GM21381 (cell line): ENCODE measurements around the gene LYST.
"Not testable (repeated sequence)": the region's sequence is repeated elsewhere in the genome, so short reads cannot be mapped to it uniquely, and the experiment has no call there.

Experiments
- ATAC-seq: cut with Tn5 transposase; IDR thresholded peaks from one replicate; pipeline ENCODE4 v1.9.1; 2021; ENCODE audit warnings: mild to moderate bottlenecking, moderate library complexity; ENCODE audit not compliant: unreplicated experiment

Gene LYST

DNA sequence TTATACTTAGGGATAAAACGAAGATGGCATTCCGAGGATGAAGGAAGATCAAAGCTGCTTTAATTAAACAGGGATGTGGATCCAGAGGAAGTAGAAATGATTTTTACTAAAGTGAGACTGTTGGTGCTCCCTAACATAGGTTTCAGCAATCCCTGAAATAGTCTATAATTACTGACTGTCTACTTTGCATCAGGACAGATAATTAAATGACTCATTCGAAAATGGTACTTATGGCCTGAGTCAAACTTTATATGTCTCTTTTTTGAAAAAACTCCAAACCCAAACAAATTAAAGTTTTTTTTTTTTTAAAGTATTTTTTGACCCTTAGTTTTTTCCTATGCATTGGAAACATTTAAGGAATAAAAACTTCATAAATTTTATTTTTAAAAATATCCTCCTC lies 90.3 kb downstream of the LYST start:
- ATAC-seq, result no peak

DNA sequence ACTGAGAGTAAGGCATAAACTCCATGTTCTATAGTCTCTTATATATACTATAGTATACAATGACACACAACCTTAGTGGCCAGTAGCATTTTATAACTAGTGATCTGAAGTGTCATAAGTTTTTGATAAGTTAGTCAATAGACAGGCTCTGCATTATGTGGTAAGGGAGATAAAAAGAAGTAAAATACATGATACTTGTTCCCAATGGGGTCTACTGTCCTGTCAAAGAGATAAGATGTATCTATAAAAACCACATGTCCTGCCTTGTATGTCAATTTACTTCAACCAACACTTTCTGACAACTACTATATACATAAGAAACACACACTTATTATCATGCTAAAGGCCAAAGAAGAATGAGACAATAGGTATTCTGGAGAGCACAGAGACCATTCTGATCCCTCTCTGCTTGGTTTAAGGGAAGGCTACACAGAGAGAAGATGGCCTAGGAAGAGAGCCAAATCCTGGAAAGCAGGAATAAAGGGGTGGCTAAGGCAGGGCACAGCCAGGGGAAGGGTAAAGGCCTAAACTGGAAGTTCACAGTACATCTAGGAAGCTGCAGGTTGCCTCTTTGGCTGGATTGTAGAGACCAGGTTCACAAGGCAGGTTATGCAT lies 91.4 kb downstream of the LYST start:
- ATAC-seq, result no peak

DNA sequence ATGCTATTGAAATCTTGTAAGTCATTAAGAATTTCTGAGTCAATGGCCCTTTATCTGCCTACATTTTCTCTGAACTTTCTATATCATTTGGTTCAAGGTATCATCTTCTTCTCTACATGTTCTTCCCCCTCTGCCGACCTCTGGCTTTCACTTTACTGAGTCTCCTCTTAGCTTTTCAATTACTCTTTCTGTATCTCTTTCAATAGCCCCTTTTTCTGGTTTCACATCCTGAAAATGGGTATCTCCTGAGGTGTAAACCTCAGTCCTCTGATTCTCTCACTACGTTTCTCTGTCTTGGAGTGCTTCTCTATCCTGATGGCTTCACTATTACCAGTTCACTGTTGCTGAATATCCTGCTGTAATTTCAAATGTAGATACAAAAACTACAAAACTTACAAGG lies 98.9 kb downstream of the LYST start:
- peak; percentile 95 for ATAC-seq

DNA sequence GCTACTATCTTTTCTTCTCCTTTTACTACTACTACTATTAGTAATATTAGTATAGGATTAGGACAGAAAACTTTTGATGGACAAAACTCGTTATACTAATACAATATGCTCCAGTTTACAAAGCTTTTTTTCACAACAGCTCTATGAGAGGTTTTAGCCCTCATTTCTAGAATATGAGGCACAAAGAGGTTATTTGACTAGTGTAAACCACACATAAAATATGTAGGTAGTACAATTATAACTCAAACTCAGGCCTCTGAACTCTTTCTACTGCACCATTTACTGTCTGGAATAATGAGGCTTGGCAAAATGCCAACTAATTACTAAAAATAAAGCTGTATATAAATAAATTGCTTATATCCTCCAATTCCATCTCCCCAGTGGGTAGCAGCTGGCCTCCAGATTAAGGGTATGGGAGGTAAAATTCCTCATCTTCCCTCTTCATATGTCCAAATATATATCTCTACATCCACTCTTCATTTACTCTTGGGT lies 99.9 kb downstream of the LYST start:
- no peak for ATAC-seq

DNA sequence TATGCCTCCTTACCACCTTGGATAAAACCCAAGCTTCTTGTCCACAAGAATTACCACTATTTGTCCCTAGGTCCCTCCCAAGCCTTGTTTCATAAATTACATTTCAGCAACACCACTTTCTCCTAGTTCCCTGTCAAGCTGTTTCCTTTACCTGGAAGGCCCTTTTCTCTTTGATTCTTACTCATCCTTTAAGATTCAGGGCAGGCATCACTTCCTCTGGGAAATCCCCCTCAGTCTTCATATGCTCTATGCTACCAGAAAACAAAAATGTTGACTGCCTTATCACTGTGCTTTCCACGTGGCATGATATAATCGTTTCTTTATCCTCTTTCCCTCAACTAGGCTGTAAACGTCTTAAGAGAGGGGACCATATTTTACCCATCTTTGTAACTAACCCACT lies 102.7 kb downstream of the LYST start:
- ATAC-seq, result no peak

DNA sequence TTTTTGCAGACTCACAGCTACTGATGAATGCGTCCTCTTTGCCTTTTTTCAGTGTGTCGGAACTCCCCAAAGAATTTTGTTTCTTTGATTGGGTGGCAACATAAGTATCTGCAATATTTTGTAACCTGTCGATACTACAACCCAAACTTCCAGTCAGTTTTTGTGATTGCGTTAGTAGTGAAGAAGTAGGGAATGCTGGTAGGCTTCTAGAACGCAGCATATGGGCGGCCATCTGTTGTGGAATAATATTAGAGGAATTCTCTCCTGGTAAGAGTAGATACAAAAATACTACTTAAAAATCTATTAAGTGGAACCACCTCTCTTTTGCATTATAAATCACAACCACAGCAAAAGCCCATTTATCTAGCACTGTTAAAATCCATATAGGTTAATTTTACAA lies 107.4 kb downstream of the LYST start:
- ATAC-seq, result no peak

DNA sequence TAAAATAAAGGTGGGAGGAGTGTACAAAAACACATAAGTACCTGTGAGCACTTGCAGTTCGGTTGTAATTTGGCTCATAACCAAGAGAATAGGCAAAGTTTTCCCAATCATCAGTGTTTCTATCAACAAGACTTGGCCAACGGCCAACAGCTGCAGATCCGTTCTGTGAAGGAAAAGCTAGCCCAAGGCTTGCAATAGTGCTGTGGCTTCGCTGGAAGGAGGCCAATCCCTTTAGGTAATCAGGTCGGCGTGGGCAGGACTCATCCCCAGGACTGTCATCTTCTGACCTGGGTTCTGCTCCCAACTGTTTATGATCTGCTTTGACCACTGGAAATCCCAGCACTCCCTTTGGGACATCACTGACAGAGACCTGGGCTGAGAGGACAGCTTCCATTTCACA lies 107.8 kb downstream of the LYST start:
- ATAC-seq, result no peak

DNA sequence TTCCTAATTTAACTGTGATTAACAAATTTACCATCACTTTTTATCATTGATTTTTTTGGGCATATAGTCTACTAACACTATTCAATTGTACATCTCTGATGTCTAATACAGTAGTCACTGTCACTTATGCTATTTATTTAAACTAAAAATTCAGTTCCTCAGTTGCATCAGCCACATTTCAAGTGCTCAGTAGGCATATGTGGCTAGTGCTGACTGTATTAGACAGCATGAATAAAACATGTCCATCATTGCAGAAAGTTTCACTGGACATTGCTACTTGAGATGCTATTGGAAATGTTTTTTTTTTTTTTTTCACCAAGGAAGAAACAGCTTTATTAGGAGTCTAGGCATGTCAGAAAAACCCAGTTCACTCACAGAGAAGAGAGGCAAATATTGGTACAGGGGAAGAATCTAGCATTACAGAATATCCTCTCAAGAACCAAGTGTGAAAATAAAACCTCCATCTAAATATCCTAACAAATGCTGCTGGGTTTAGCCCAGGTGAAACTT lies 109.1 kb downstream of the LYST start:
- ATAC-seq, result no peak

DNA sequence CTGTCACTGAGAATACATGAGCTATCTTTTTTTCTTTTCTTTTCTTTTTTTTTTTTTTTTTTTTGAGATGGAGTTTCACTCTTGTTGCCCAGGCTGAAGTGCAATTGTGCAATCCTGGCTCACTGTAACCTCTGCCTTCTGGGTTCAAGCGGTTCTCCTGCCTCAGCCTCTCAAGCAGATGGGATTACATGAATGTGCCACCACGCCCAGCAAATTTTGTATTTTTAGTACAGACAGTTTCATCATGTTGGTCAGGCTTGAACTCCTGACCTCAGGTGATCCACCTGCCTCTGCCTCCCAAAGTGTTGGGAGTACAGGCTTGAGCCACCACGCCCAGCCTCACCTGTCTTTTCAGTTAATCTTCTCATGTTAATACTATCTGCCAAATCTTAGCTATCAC lies 112.5 kb downstream of the LYST start:
- not testable (repeated sequence) for ATAC-seq

DNA sequence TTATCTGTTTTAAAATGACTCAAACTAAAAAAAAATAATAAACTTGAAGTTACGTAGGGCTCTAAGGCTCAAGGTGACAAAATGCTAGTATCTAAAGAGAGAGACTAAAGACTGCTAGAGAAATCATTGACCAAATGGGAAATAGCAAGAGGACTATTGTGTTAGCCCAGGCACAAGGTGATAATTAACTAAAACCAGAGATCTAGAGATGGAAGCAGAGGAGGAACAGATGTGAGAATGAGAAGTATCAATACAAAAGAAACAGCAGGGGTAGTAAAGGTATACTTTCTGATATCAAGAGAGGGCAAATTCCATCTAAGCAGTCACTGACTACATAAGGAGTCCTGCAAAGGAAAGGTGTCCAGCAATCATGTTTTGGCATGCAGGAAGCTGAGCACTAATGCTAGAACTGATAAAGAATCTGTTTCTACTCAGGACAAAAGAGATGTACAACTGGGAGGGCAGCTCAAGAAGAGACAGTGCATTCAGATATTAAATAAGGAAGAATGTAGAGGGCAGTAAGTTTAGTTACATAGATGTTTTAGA lies 116.9 kb downstream of the LYST start:
- ATAC-seq, result no peak

DNA sequence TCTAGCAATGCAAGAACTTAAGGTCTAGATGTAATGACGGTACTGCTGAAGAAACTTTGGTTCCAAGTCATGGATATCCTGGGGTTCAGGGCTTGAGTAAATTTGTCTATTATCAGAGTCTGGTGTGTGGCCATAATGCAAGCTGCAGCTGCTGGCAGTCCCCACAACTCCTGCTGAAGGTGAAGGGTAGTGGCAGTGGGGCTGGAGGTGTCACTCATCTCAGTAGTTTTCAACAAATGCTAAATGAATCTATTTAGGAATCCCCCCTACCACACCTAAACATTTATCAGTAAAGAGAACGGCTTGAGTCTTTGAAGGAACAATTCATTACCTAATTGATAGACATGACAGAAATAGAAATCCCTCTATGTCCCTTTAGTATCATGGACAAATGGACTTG lies 118.0 kb downstream of the LYST start:
- ATAC-seq, result no peak

DNA sequence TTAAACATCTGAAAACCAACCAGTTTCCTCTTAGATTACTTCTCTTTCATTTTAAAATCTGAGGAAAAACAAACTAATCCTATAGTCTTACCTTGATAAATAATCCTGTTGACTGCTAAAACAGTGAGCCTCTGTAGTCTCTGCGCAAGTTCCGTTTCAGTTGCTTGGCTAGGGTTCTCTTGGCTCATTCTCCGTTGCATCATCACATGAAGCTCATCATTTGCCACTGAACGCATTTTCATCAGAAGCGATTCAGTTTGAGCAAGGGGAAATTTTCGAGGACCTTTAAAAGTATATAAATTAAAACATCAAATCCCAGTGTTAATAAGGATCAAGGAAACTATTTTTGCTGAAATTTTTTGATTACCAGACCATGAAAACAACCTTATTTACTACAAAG lies 120.5 kb downstream of the LYST start:
- no peak for ATAC-seq

DNA sequence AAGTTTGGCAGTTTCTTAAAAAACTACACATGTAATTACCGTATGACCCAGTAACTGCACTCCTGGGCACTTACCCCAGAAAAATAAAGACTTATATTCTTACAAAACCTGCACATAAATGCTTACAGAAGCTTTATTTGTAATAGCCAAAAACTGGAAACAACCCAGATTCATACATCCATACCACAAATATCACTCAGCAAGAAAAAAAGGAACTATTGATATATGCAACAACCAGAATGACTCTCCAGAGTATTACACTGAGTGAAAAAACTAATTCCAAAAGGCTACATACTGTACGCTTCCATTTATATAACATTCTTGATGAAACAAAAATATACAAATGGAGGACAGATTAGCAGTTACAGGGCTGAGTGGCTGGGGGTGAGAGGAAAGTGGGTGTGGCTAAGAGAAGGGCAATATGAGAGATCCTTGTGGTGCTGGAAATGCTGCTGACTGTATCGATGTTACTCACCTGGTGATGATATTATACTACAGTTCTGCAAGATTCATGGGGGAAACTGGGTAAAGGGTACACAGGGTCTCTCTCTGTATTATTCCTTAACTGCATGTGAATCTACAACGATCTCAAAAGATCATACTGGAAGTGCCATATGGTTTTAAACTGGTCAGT lies 121.1 kb downstream of the LYST start:
- no peak for ATAC-seq

DNA sequence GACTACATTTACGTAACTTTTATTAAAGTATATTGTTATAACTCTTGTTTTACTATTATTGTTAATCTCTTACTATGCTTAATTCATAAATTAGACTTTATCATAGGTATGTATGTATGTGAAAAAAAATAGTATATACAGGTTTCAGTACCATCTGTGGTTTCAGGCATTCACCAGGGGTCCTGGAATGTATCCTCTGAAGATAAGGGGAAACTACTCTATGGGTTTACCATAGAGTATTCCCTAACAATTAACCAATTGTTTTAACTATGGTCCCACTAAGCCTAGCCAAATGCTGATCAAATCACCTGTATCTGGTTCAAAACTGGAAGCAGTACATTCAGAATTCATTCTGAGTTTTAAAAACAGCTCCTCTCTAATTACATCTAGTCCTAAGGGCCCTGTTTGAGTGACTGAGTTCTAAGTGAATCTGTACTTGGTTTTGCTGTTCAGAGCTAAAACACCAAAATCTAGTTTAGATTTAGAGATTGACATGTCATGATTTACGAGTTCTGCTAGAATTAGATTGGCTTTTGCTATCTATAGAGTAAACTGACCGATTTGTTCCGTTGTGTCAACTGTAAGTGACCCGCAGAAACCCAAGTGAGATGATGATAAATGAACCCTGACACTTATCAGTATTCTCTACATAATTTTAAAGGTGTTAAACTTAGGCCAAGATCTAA lies 123.6 kb downstream of the LYST start:
- ATAC-seq, result no peak

DNA sequence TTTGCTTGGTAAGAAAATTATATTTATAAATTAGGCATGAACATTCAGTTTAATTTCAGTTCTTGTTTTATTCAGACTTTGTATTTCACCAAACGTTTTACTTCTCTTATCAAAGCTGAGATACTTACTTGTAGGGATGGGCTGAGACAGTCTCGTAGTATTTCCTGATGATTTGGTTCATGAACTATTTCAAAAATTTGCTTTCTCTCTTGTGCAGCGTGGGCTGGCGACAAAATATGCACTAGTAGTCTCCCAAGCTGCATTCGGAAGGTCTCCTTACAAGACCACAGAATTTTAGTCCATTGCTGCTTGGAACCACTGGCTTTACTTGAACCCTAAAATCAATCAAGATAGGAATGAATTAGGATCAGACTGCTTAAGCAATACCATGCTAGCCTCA lies 125.4 kb downstream of the LYST start:
- no peak for ATAC-seq

DNA sequence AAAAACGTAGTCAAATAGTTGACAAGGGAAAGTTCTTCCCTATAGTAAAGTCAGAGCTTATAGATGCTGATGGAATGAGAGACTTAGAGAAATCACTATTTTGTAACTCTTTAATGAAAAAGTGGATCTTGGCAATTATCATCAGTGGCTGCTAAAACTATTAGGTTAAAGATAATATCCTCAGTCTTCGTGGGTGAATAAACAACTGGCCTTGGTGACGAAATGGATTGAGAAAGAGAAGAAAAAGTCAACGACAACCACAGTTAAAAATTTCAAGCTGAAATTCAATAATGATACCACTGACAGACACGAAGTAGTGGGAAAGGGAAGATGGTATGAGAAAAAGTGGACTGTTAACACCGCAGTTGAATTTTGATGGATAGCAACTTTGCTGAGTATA lies 127.1 kb downstream of the LYST start:
- no peak for ATAC-seq

DNA sequence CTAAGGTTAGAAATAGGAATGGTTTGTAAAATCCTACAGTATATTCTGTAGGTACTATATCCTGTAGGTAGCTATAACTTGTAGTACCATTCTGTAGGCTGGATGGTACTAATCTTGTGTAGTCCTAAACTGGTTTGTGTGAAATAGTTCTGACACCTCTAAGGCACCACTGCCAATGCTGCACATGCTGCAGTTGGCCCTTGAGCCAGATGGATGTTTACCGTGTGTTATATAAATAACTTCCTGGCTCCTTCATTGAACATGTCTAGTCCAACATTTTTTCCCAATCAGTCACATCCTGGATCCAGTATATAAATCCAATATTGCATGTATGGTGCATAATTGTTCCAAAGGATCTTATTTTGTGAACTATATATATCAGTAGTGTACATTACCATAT lies 127.6 kb downstream of the LYST start:
- no peak for ATAC-seq

DNA sequence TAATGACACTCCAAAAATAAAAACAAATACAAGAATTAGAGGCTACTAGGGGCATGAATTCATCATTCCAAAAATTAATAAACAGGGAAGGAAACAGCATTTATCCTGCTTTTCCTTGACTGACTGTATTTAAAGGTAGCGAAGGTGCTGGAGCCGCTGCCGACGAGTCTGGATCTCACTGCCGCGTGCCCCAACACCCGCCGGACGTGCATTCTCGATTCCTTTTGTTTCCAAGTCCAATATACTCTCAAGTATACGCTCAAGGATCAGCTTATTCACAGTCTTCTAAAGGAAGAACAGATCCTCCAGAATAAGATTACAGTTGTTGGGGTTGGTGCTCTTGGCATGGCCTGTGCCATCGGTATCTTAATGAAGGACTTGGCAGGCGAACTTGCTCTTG lies 129.0 kb downstream of the LYST start:
- no peak for ATAC-seq

DNA sequence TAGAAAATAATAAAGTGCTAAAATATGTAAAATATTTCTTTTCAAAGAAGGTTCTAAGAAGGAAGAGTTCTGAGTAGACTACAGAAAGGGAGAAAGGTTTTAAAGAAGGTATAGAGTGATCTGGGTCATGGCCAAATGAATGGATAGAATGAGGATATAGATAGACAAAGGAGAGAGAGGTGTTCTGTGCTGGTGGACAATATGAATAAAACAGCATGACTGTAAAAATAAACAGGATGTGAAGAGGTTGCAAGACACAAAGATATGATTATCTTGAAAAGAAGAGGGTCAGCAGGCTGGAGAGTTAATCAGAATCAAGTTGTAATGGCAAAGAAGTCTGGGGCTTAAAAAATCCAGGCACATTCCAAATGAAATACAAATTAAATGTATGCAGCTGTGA lies 130.4 kb downstream of the LYST start:
- no peak for ATAC-seq

DNA sequence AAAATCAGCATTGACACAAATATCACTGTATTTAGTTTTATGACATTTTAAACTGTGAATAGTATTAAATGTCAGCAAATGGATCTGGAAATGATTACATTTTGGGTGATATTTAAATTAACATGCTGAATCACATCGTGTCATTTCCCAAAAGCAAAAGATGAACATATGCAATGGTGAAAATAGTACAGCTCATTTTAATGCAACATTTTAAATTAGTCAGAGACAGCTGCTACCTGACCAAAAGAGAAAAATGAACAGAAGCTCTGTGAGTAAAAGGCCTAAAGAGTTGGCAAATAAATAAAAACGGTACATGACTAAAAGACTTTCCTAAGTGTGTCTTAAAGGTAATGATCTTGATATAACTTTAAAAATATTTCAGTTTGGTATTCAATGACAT lies 131.1 kb downstream of the LYST start:
- ATAC-seq, result no peak

DNA sequence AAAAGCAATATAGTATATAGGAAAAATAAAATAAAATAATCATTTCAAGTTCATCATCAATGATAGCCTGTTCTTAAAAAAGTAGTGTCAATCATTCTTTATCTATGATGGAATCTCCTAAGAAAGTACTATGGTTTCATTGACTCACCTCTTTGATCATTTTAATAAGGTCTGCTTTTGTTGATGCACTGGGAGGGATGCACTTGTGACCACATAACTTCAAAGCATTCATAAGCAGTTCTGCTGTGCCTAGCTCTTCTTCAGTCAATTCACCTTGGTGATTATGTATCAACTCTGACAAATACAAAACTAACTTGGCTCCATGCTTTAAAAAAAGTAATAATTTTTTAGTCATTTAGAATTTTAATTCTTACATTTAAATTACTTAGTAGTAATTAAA lies 132.4 kb downstream of the LYST start:
- ATAC-seq, result no peak

DNA sequence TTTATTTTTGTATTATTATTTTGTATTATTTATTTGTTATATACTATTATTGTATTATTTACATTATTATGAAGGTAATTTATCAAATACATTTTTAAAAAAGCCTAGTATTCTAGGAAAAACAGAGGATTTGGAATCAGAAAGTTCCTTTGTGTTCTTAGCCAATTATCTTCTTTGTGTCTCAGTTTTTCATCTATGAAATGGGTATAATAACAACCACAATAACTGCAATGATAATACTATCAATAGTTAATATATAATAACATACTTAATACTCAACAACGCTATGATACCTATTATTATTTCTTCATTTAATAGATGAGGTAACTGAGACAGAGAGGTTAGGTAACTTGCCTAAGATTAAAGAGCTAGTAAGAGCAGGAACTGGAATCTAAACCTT lies 136.7 kb downstream of the LYST start:
- ATAC-seq, result no peak
